B cell (primary cell): Measurements from ENCODE around the gene NADSYN1. TPM values are rescaled to one million over a fixed set of nuclear protein-coding genes. Genes with fewer than 3 reads are reported as not detected.

ENCODE experiments used
- ATAC-seq: fragments of 200-7000 bp; cut with Tn5 transposase; one replicate; pipeline ENCODE4 v1.10.0; 2021; ENCODE audit warnings: low read depth, mild to moderate bottlenecking, moderate number of reproducible peaks, moderate library complexity
- CTCF ChIA-PET: fragments of 350-600 bp; sonication (Branson Sonifier 250); formaldehyde crosslinking; loops from one replicate; lab custom pipeline; 2021; ENCODE audit warnings: antibody characterized with exemption, inconsistent platforms; lab: Charles Lee
- POLR2A ChIA-PET: fragments of 350-600 bp; sonication (Branson Sonifier 250); formaldehyde crosslinking; loops from one replicate; lab custom pipeline; 2021; ENCODE audit warnings: antibody characterized with exemption; lab: Charles Lee
- DNase-seq: peaks from one replicate; pipeline ENCODE4 v3.0.0; 2013
- H2AFZ ChIP-seq: 2 replicates; pipeline ENCODE4 v1.6.1; 2012; ENCODE audit warnings: mild to moderate bottlenecking, low read depth, low read length; ENCODE audit not compliant: insufficient read depth, poor library complexity, severe bottlenecking
- H3K27ac ChIP-seq, 2 donors: 1 replicate in 1 of 2; 2 replicates in 1 of 2; pipeline ENCODE4 v1.5.1; 2012 to 2013; ENCODE audit warnings: low read length in 2 of 2, mild to moderate bottlenecking in 2 of 2, moderate library complexity in 1 of 2
- H3K27me3 ChIP-seq, 4 experiments: fragments of 200-600 bp in 1 of 4; sonication (generic) in 1 of 4; replicated peaks in 1 of 4; 1 replicate in 2 of 4; 2 replicates in 2 of 4; pipeline versions ENCODE4 v1.6.1 to v1.7.0; 2013 to 2016; ENCODE audit warnings: low read length in 3 of 4, mild to moderate bottlenecking in 2 of 4, mixed read lengths in 1 of 4, moderate library complexity in 1 of 4; ENCODE audit not compliant: insufficient read depth in 4 of 4, control insufficient read depth in 3 of 4; ENCODE audit errors: control extremely low read depth in 1 of 4
- H3K36me3 ChIP-seq, 2 experiments: replicated peaks in 1 of 2; 1 replicate in 1 of 2; 2 replicates in 1 of 2; pipeline versions ENCODE4 v1.6.1 to v1.7.1; 2013; ENCODE audit warnings: low read length in 1 of 2; ENCODE audit not compliant: insufficient read depth in 2 of 2, control insufficient read depth in 1 of 2; ENCODE audit errors: control extremely low read depth in 1 of 2, extremely low read depth in 1 of 2
- H3K4me1 ChIP-seq, 2 donors: fragments of 200-600 bp in 1 of 2; sonication (generic) in 1 of 2; 1 replicate in 1 of 2; 2 replicates in 1 of 2; pipeline versions ENCODE4 v1.5.1 to v1.6.1; 2013 to 2017; ENCODE audit warnings: low read length in 2 of 2; ENCODE audit not compliant: control insufficient read depth in 2 of 2, insufficient read depth in 2 of 2
- H3K4me2 ChIP-seq: replicated peaks from 2 replicates; pipeline ENCODE3; 2012; ENCODE audit warnings: mild to moderate bottlenecking, low read depth, low read length; ENCODE audit not compliant: poor library complexity, severe bottlenecking
- H3K4me3 ChIP-seq, 5 experiments: fragments of 200-600 bp in 1 of 5; sonication (generic) in 1 of 5; 1 replicate in 3 of 5; 2 replicates in 2 of 5; pipeline versions ENCODE4 v1.5.1 to v1.7.0; 2011 to 2016; ENCODE audit warnings: low read length in 4 of 5, mild to moderate bottlenecking in 4 of 5, low read depth in 2 of 5, control low read depth in 1 of 5, moderate library complexity in 1 of 5; ENCODE audit not compliant: insufficient read depth in 1 of 5; ENCODE audit errors: control extremely low read depth in 1 of 5, extremely low read depth in 1 of 5
- H3K79me2 ChIP-seq: fragments of 200-600 bp; sonication (generic); one replicate; pipeline ENCODE4 v1.6.0; 2016; ENCODE audit warnings: low read length; ENCODE audit not compliant: control insufficient read depth, insufficient read depth
- H3K9ac ChIP-seq: fragments of 200-600 bp; sonication (generic); 2 replicates; pipeline ENCODE4 v1.6.1; 2017; ENCODE audit warnings: mild to moderate bottlenecking, low read length, moderate library complexity
- H3K9me3 ChIP-seq, 3 donors: one replicate each; pipeline versions ENCODE4 v1.6.1 to v1.7.1; 2013; ENCODE audit warnings: low read length in 2 of 3; ENCODE audit not compliant: control insufficient read depth in 2 of 3, insufficient read depth in 1 of 3; ENCODE audit errors: control extremely low read depth in 1 of 3
- H4K20me1 ChIP-seq: 2 replicates; pipeline ENCODE4 v1.6.0; 2012; ENCODE audit warnings: mild to moderate bottlenecking, low read length; ENCODE audit not compliant: insufficient read depth, control insufficient read depth, poor library complexity, severe bottlenecking
- H3K27ac Mint-ChIP-seq: one replicate; pipeline ENCODE4 v1.8.0; 2021; ENCODE audit warnings: mixed read lengths
- H3K27me3 Mint-ChIP-seq: one replicate; pipeline ENCODE4 v1.8.0; 2021; ENCODE audit warnings: mixed read lengths
- H3K4me1 Mint-ChIP-seq: one replicate; pipeline ENCODE4 v1.8.0; 2021; ENCODE audit warnings: mixed read lengths
- H3K4me3 Mint-ChIP-seq: one replicate; pipeline ENCODE4 v1.8.0; 2021; ENCODE audit warnings: mixed read lengths
- H3K9me3 Mint-ChIP-seq: one replicate; pipeline ENCODE4 v1.8.0; 2022; ENCODE audit warnings: mixed read lengths; ENCODE audit not compliant: insufficient read depth
- CTCF ChIP-seq: fragments of 200-600 bp; IDR thresholded peaks from one replicate; pipeline ENCODE4 v1.8.0; 2022; ENCODE audit warnings: antibody characterized with exemption, mild to moderate bottlenecking
- EZH2 ChIP-seq: IDR thresholded peaks from 2 replicates; pipeline ENCODE4 v1.6.1; 2012; ENCODE audit warnings: borderline replicate concordance, low read depth, mild to moderate bottlenecking, moderate library complexity, low read length; ENCODE audit not compliant: insufficient read depth, poor library complexity, severe bottlenecking
- WGBS: methylation state at CpG from one replicate; pipeline ENCODE4 v1.1.5; 2013; ENCODE audit warnings: missing lambda C conversion rate; ENCODE audit not compliant: insufficient coverage; 5-methylcytosine and 5-hydroxymethylcytosine counted together
- intact Hi-C: fragments of 100-400 bp; cut with micrococcal nuclease; formaldehyde crosslinking; loops from one replicate; pipeline ENCODE4 v1.10.0; 2022
- polyA plus RNA-seq: library from polyadenylated mRNA; depleted of rRNA; stranded (reverse); fragments of >200 nt; gene quantifications from 2 replicates; pipeline ENCODE4 v1.2.3, GENCODE V29; 2012
- total RNA-seq, 2 donors: library from RNA; stranded (reverse); fragments of 120-200 nt in 1 of 2; gene quantifications; 1 replicate in 1 of 2; 2 replicates in 1 of 2; pipeline versions ENCODE4 v1.2.3 to v1.2.4, GENCODE V29; 2013 to 2022

NADSYN1 gene
- total and polyA plus RNA-seq, 2 donors (not counting 1 experiment from before 2014, with no cell fraction given): 153 to 222 TPM

DNA sequence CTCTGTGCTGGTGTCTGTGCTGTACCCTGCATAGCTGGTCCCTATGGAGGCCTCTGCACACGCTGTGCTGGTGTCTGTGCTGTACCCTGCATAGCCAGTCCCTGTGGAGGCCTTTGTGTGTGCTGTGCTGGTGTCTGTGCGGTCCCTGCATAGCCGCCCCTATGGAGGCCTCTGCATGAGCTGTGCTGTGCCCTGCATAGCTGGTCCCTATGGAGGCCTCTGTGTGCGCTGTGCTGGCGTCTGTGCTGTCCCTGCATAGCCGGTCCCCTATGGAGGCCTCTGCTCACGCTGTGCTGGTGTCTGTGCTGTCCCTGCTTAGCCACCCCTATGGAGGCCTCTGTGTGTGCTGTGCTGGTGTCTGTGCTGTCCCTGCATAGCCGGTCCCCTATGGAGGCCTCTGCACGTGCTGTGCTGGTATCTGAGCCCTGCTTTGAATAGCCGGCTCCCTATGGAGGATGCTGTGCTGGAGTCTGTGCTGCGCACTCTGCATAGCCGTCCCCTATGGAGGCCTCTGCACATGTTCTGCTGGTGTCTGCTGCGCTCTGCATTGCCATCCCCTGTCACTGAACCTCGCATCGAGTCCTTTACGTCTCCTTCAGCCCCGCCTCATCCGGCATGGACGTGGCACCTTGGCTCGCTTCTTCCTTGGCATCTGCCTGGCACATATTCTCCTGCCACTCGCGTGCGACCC lies 6.2 kb downstream of the NADSYN1 start:
- peaks cover 6 to 9% of the 10 kb centered on the region in 2 donors for H3K4me1 ChIP-seq
- Mint-ChIP-seq H3K4me1 (peaks cover 17% of the 10 kb centered on the region), H3K9me3 (no peaks in the 10 kb centered on the region), H3K4me3 (no peak overlapping the region), H3K27me3 (no peaks in the 10 kb centered on the region), H3K27ac (no peak overlapping the region)
- no peak for DNase-seq
- H3K4me2 ChIP-seq: no peak overlapping the region
- WGBS: 97% methylated on average over 23 of the region's 23 CpGs
- no peak overlapping the region for H2AFZ ChIP-seq
- H3K79me2 ChIP-seq: peaks cover 25% of the 10 kb centered on the region
- TF ChIP-seq EZH2 (no peak), CTCF (no peak)
- CTCF ChIA-PET: no interaction called here
- H4K20me1 ChIP-seq: peaks cover 69% of the 10 kb centered on the region
- no peak overlapping the region for H3K9ac ChIP-seq
- H3K27me3 ChIP-seq: no peaks in the 10 kb centered on the region
- H3K9me3 ChIP-seq: peaks cover 0 to 3% (median 0%) of the 10 kb centered on the region in 3 donors
- intact Hi-C loops: loop anchor here (10.0 kb wide), 1 partner anchor 326 kb away; no protein-coding TSS in a partner anchor
- peaks cover 0 to 81% of the 10 kb centered on the region in 2 experiments for H3K36me3 ChIP-seq
- H3K4me3 ChIP-seq: no peak overlapping the region
- no peak for ATAC-seq
- H3K27ac ChIP-seq: no peak overlapping the region
- POLR2A ChIA-PET: no interaction called here

DNA sequence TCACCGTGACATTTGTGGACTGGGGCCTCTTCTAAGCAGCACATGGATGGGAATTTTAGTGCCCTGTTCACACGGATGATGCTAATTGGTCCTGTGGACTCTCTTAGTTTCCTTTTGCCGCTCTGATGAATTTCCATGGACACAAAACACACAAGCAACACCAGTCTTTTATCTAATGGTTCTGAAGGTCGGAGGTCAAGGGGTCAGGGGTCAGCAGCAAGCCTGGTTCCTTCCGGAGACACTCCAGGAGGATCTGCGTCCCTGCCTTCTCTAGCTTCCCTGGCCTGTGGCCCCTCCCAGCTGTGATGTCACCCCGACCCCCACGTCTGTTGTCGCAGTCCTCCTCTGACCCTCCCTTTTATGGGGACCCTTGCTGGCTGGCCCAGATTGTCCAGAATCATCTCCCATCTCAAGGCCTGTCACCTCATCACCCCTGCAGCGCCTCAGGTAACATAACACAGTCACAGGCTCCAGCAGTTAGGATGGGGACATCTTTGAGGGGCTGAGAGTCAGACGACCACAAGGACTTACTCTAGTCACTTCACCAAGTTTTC lies 6.8 kb downstream of the NADSYN1 start:
- 84% methylated on average over 9 of the region's 11 CpGs for WGBS
- Histone ChIP-seq H3K36me3 (peaks cover 0 to 82% of the 10 kb centered on the region in 2 experiments), H3K9me3 (peaks cover 0 to 3% (median 0%) of the 10 kb centered on the region in 3 donors), H3K4me3 (no peak overlapping the region), H3K9ac (no peak overlapping the region), H3K4me1 (peaks cover 1 to 3% of the 10 kb centered on the region in 2 donors), H3K27ac (no peak overlapping the region), H2AFZ (no peak overlapping the region), H3K79me2 (peaks cover 19% of the 10 kb centered on the region), H4K20me1 (peaks cover 63% of the 10 kb centered on the region), H3K27me3 (no peaks in the 10 kb centered on the region), H3K4me2 (no peak overlapping the region)
- intact Hi-C loops: loop anchor here (10.0 kb wide), 1 partner anchor 325 kb away; no protein-coding TSS in a partner anchor
- no peaks in the 10 kb centered on the region for H3K9me3 Mint-ChIP-seq
- no peak overlapping the region for H3K27ac Mint-ChIP-seq
- no peak overlapping the region for H3K4me3 Mint-ChIP-seq
- ATAC-seq: no peak
- ChIA-PET POLR2A (no interaction called here), CTCF (no interaction called here)
- no peaks in the 10 kb centered on the region for H3K27me3 Mint-ChIP-seq
- no peak for DNase-seq
- H3K4me1 Mint-ChIP-seq: peaks cover 12% of the 10 kb centered on the region
- TF ChIP-seq CTCF (no peak), EZH2 (no peak)
